Fibroblast of lung (primary cell): ENCODE data around the gene ADAM11. TPM values are rescaled to one million over a fixed set of nuclear protein-coding genes. Genes with fewer than 3 reads are reported as not detected.

ENCODE experiments used
- DNase-seq, 2 donors: peaks; one replicate each; pipeline versions ENCODE4 v3.0.0 to v3.0.0-alpha.2; 2010; ENCODE audit warnings: low read depth in 2 of 2
- H2AFZ ChIP-seq: 2 replicates; pipeline ENCODE4 v1.5.1; 2012; ENCODE audit warnings: low read length, control low read depth, inconsistent platforms
- H3K27ac ChIP-seq: 2 replicates; pipeline ENCODE4 v1.5.1; 2011; ENCODE audit warnings: low read length, control low read depth; ENCODE audit not compliant: insufficient read depth
- H3K27me3 ChIP-seq: 2 replicates; pipeline ENCODE4 v1.5.1; 2011; ENCODE audit warnings: mild to moderate bottlenecking, low read length; ENCODE audit not compliant: control insufficient read depth, insufficient read depth
- H3K36me3 ChIP-seq: 2 replicates; pipeline ENCODE4 v1.5.1; 2011; ENCODE audit warnings: low read length; ENCODE audit not compliant: control insufficient read depth, insufficient read depth
- H3K4me1 ChIP-seq: 2 replicates; pipeline ENCODE4 v1.5.1; 2011; ENCODE audit warnings: low read length; ENCODE audit not compliant: control insufficient read depth, insufficient read depth; ENCODE audit errors: extremely low read depth
- H3K4me2 ChIP-seq: 2 replicates; pipeline ENCODE4 v1.5.1; 2011; ENCODE audit warnings: low read length, control low read depth; ENCODE audit not compliant: insufficient read depth; ENCODE audit errors: extremely low read depth
- H3K4me3 ChIP-seq, 4 experiments: fragments of 200-600 bp in 1 of 4; sonication (generic) in 1 of 4; replicated peaks in 1 of 4; 2 replicates each; pipeline ENCODE4 v1.5.1; 2011 to 2016; ENCODE audit warnings: low read length in 4 of 4, low read depth in 3 of 4, mild to moderate bottlenecking in 3 of 4, control low read depth in 2 of 4, inconsistent platforms in 1 of 4, mixed read lengths in 1 of 4; ENCODE audit not compliant: insufficient read depth in 1 of 4; ENCODE audit errors: control extremely low read depth in 1 of 4
- H3K79me2 ChIP-seq: 2 replicates; pipeline ENCODE4 v1.5.1; 2012; ENCODE audit warnings: mild to moderate bottlenecking, low read length, inconsistent platforms; ENCODE audit not compliant: control insufficient read depth, insufficient read depth
- H3K9ac ChIP-seq: 2 replicates; pipeline ENCODE4 v1.5.1; 2011; ENCODE audit warnings: mild to moderate bottlenecking, low read length, control low read depth; ENCODE audit not compliant: insufficient read depth
- H3K9me3 ChIP-seq: 2 replicates; pipeline ENCODE4 v1.5.1; 2012; ENCODE audit warnings: low read depth, low read length; ENCODE audit not compliant: control insufficient read depth, insufficient read depth
- H4K20me1 ChIP-seq: 2 replicates; pipeline ENCODE4 v1.5.1; 2011; ENCODE audit warnings: low read length; ENCODE audit not compliant: control insufficient read depth, insufficient read depth; ENCODE audit errors: extremely low read depth
- CTCF ChIP-seq, 2 donors: IDR thresholded peaks in 1 of 2; conservative IDR thresholded peaks in 1 of 2; 1 replicate in 1 of 2; 2 replicates in 1 of 2; pipeline ENCODE4 v1.5.1; 2011 to 2012; ENCODE audit warnings: low read length in 2 of 2, control low read depth in 1 of 2, inconsistent platforms in 1 of 2, low read depth in 1 of 2, mild to moderate bottlenecking in 1 of 2
- EZH2 ChIP-seq: IDR thresholded peaks from 2 replicates; pipeline ENCODE4 v1.5.1; 2012; ENCODE audit warnings: low read length, control low read depth, mild to moderate bottlenecking; ENCODE audit errors: missing control alignments
- polyA plus RNA-seq, 2 donors: library from polyadenylated mRNA; depleted of rRNA in 1 of 2; stranded (reverse) in 1 of 2; unstranded in 1 of 2; fragments of >200 nt; gene quantifications; 2 replicates each; pipeline ENCODE4 v1.2.1, GENCODE V29; 2011 to 2012; ENCODE audit warnings: missing spikeins in 1 of 2
- total RNA-seq: library from RNA; depleted of rRNA; stranded (reverse); fragments of >200 nt; gene quantifications from 2 replicates; pipeline ENCODE4 v1.2.1, GENCODE V29; 2014

ADAM11 gene
- total and polyA plus RNA-seq, 2 donors (not counting 1 experiment from before 2014, with no cell fraction given): 0.52 to 0.66 TPM

GRCh38 chr17:44759916-44760243 is 1.1 kb downstream of the ADAM11 start:
- no peak overlapping the region for H3K4me3 ChIP-seq
- H3K79me2 ChIP-seq: no peaks in the 10 kb centered on the region
- H3K27me3 ChIP-seq: peaks cover 19% of the 10 kb centered on the region
- H3K9ac ChIP-seq: no peak overlapping the region
- no peak for TF ChIP-seq CTCF (conservative IDR thresholded peaks at IDR 0.05 in 1 of 2, IDR thresholded peaks at IDR 0.05 in 1 of 2; ENCODE audit: low read depth in 1 of 2, low read length in 2 of 2)
- TF ChIP-seq EZH2: no peak
- H3K27ac ChIP-seq: no peak overlapping the region
- peaks cover 3% of the 10 kb centered on the region for H3K4me1 ChIP-seq
- no peak overlapping the region for H3K4me2 ChIP-seq
- no peaks in the 10 kb centered on the region for H3K9me3 ChIP-seq
- no peak overlapping the region for H2AFZ ChIP-seq
- no peaks in the 10 kb centered on the region for H4K20me1 ChIP-seq
- DNase-seq: no peak
- no peaks in the 10 kb centered on the region for H3K36me3 ChIP-seq

GRCh38 chr17:44760474-44761308 is 1.9 kb downstream of the ADAM11 start:
- TF ChIP-seq CTCF (conservative IDR thresholded peaks at IDR 0.05 in 1 of 2, IDR thresholded peaks at IDR 0.05 in 1 of 2; ENCODE audit: low read depth in 1 of 2, low read length in 2 of 2) (no peak), EZH2 (no peak)
- no peak for DNase-seq
- H3K4me2 ChIP-seq: no peak overlapping the region
- H3K4me1 ChIP-seq: peaks cover 3% of the 10 kb centered on the region
- no peak overlapping the region for H3K27ac ChIP-seq
- no peak overlapping the region for H3K4me3 ChIP-seq
- H3K79me2 ChIP-seq: no peaks in the 10 kb centered on the region
- no peaks in the 10 kb centered on the region for H3K9me3 ChIP-seq
- no peak overlapping the region for H2AFZ ChIP-seq
- no peaks in the 10 kb centered on the region for H3K36me3 ChIP-seq
- H3K27me3 ChIP-seq: peaks cover 19% of the 10 kb centered on the region
- no peak overlapping the region for H3K9ac ChIP-seq
- H4K20me1 ChIP-seq: no peaks in the 10 kb centered on the region

- Histone ChIP-seq H3K27me3 (peaks cover 19% of the 10 kb centered on the region), H3K4me3 (no peak overlapping the region), H3K4me1 (peaks cover 3% of the 10 kb centered on the region), H3K9ac (no peak overlapping the region), H3K4me2 (no peak overlapping the region), H2AFZ (no peak overlapping the region), H3K9me3 (no peaks in the 10 kb centered on the region), H4K20me1 (no peaks in the 10 kb centered on the region), H3K36me3 (no peaks in the 10 kb centered on the region), H3K79me2 (no peaks in the 10 kb centered on the region), H3K27ac (no peak overlapping the region)
- TF ChIP-seq EZH2 (no peak), CTCF (conservative IDR thresholded peaks at IDR 0.05 in 1 of 2, IDR thresholded peaks at IDR 0.05 in 1 of 2; ENCODE audit: low read depth in 1 of 2, low read length in 2 of 2) (no peak)
- no peak for DNase-seq
Observed at GRCh38 chr17:44761932-44762810, 3.4 kb downstream of the ADAM11 start.
